Measurements from ENCODE around the gene COX7C.

Gene COX7C

GRCh38 chr5:86664173-86664572 lies 46.4 kb downstream of the COX7C start:
- DNase-seq (ENCODE audit: low read depth in 2 of 2) = no peak

- no peak for DNase-seq (ENCODE audit: low read depth in 2 of 2)
These were observed 48.4 kb downstream of the COX7C start for GRCh38 chr5:86665984-86666760.

- DNase-seq (ENCODE audit: low read depth in 2 of 2) = no peak
These were observed 49.2 kb downstream of the COX7C start for GRCh38 chr5:86666981-86667380.

Measured in stimulated activated CD8-positive, alpha-beta memory T cell treated with anti-CD3 and anti-CD28 coated beads, Interleukin-7, amount 100 ng/mL, for 1 hour (primary cell).